ENCODE results near the gene ABL1. TPM values are rescaled to one million over a fixed set of nuclear protein-coding genes. Genes with fewer than 3 reads are reported as not detected.

Gene ABL1
- polyA plus RNA-seq, 1 of the 3 experiments (the other 2 are of a cell fraction), result 24.6 TPM

DNA sequence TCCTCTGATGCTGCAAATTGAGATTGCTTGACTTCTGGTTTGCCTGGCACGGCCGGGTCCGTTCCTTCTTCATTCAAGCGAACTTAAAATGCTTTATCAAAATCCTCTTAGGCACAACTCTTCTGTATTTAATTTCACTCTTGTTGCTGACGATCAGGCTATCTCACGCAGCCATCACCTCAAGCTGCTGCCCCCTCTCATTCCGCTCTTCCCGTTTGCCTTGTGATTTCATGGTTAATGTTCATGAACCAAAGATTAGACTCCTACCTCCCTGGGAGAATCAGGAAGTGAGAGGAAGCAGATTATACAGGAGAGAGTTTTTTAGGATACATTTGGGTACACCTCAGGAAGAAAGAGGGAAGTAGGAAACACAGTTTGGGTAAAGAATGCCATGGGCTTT lies 38.9 kb downstream of the ABL1 start (continued):
- TF ChIP-seq, protein P1, sequence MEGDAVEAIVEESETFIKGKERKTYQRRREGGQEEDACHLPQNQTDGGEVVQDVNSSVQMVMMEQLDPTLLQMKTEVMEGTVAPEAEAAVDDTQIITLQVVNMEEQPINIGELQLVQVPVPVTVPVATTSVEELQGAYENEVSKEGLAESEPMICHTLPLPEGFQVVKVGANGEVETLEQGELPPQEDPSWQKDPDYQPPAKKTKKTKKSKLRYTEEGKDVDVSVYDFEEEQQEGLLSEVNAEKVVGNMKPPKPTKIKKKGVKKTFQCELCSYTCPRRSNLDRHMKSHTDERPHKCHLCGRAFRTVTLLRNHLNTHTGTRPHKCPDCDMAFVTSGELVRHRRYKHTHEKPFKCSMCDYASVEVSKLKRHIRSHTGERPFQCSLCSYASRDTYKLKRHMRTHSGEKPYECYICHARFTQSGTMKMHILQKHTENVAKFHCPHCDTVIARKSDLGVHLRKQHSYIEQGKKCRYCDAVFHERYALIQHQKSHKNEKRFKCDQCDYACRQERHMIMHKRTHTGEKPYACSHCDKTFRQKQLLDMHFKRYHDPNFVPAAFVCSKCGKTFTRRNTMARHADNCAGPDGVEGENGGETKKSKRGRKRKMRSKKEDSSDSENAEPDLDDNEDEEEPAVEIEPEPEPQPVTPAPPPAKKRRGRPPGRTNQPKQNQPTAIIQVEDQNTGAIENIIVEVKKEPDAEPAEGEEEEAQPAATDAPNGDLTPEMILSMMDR (IDR thresholded peaks at IDR 0.05), result no peak
- TF ChIP-seq RXRA (IDR thresholded peaks at IDR 0.05; ENCODE audit: borderline replicate concordance, low read depth) (no peak), RFX5 (IDR thresholded peaks at IDR 0.05; ENCODE audit: low read length) (no peak)

DNA sequence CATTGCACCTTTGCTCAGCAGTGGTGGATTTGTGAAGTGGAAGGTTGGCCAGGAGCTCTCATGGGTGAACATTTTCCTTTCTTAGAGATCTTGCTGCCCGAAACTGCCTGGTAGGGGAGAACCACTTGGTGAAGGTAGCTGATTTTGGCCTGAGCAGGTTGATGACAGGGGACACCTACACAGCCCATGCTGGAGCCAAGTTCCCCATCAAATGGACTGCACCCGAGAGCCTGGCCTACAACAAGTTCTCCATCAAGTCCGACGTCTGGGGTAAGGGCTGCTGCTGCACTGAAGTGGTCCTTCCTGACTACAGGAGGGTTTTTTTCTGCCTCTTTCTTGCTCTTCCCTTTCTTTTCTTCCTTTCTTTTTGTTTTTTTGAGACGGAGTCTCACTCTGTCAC lies 39.7 kb downstream of the ABL1 start:
- Histone ChIP-seq H4K20me1 (ENCODE audit: insufficient read depth) (peaks cover 53% of the 10 kb centered on the region), H3F3A (replicated peaks; ENCODE audit: insufficient read depth) (peaks cover 4% of the 10 kb centered on the region), H3K79me2 (ENCODE audit: insufficient read depth) (peaks cover 55% of the 10 kb centered on the region), H3K4me3 (ENCODE audit: low read depth in 2 of 2, low read length in 1 of 2) (no peak overlapping the region), H3K27me3 (ENCODE audit: insufficient read depth) (no peaks in the 10 kb centered on the region), H3K9ac (no peak overlapping the region), H3K36me3 (replicated peaks in 1 of 2; ENCODE audit: control insufficient read depth in 1 of 2, insufficient read depth in 2 of 2, low read length in 1 of 2) (peaks cover 76 to 81% of the 10 kb centered on the region in 2 experiments), H3K4me1 (ENCODE audit: control insufficient read depth in 1 of 2, insufficient read depth in 2 of 2, low read depth in 1 of 2, low read length in 1 of 2) (no peaks in the 10 kb centered on the region; a peak in 2 of 4 replicates), H3K27ac (ENCODE audit: low read depth in 2 of 2, low read length in 1 of 2) (no peak overlapping the region), H3K9me2 (no peaks in the 10 kb centered on the region), H3K4me2 (no peak overlapping the region), H2AFZ (ENCODE audit: low read depth) (no peak overlapping the region), H3K9me3 (no peaks in the 10 kb centered on the region)
- POLR2A ChIA-PET, result no interaction called here
- TF ChIP-seq, protein P2, sequence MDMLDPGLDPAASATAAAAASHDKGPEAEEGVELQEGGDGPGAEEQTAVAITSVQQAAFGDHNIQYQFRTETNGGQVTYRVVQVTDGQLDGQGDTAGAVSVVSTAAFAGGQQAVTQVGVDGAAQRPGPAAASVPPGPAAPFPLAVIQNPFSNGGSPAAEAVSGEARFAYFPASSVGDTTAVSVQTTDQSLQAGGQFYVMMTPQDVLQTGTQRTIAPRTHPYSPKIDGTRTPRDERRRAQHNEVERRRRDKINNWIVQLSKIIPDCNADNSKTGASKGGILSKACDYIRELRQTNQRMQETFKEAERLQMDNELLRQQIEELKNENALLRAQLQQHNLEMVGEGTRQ (IDR thresholded peaks at IDR 0.05; ENCODE audit: borderline replicate concordance, low read depth, low read length), result no peak
- TF ChIP-seq, protein P3, sequence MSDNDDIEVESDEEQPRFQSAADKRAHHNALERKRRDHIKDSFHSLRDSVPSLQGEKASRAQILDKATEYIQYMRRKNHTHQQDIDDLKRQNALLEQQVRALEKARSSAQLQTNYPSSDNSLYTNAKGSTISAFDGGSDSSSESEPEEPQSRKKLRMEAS (IDR thresholded peaks at IDR 0.05; ENCODE audit: low read depth), result no peak
- no peak for TF ChIP-seq POLR2AphosphoS5 (IDR thresholded peaks at IDR 0.05; ENCODE audit: low read depth, low read length)
- TF ChIP-seq, protein P4, sequence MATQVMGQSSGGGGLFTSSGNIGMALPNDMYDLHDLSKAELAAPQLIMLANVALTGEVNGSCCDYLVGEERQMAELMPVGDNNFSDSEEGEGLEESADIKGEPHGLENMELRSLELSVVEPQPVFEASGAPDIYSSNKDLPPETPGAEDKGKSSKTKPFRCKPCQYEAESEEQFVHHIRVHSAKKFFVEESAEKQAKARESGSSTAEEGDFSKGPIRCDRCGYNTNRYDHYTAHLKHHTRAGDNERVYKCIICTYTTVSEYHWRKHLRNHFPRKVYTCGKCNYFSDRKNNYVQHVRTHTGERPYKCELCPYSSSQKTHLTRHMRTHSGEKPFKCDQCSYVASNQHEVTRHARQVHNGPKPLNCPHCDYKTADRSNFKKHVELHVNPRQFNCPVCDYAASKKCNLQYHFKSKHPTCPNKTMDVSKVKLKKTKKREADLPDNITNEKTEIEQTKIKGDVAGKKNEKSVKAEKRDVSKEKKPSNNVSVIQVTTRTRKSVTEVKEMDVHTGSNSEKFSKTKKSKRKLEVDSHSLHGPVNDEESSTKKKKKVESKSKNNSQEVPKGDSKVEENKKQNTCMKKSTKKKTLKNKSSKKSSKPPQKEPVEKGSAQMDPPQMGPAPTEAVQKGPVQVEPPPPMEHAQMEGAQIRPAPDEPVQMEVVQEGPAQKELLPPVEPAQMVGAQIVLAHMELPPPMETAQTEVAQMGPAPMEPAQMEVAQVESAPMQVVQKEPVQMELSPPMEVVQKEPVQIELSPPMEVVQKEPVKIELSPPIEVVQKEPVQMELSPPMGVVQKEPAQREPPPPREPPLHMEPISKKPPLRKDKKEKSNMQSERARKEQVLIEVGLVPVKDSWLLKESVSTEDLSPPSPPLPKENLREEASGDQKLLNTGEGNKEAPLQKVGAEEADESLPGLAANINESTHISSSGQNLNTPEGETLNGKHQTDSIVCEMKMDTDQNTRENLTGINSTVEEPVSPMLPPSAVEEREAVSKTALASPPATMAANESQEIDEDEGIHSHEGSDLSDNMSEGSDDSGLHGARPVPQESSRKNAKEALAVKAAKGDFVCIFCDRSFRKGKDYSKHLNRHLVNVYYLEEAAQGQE (IDR thresholded peaks at IDR 0.05; ENCODE audit: low read depth, low read length), result no peak
- TF ChIP-seq, protein P1 (IDR thresholded peaks at IDR 0.05), result no peak
- no peak for TF ChIP-seq SMC3 (IDR thresholded peaks at IDR 0.05; ENCODE audit: low read depth, low read length)
- TF ChIP-seq GABPA (IDR thresholded peaks at IDR 0.05; ENCODE audit: low read depth), result no peak
- TF ChIP-seq TCF12 (IDR thresholded peaks at IDR 0.05), result no peak
- DNase-seq, result no peak
- CTCF ChIA-PET, result interaction anchor here (0.9 kb wide), 1 partner anchor 14 kb away, joined by 3 read pairs; no protein-coding TSS in a partner anchor
- 96% methylated on average over 4 of the region's 5 CpGs for WGBS (ENCODE audit: low lambda C conversion rate)

Data from SK-N-SH (cell line).